Hematopoietic multipotent progenitor cell treated with erythropoietin and hydrocortisone succinate and interleukin-3 and kit ligand, for 17 days (in vitro differentiated cells): ENCODE results near the gene S100A1.
"Not testable (repeated sequence)": the region's sequence is repeated elsewhere in the genome, so short reads cannot be mapped to it uniquely, and the experiment has no call there.

Experiments used
- DNase-seq: peaks from one replicate; pipeline ENCODE4 v3.0.0-alpha.2; 2015; ENCODE audit warnings: low spot score

S100A1 gene

DNA sequence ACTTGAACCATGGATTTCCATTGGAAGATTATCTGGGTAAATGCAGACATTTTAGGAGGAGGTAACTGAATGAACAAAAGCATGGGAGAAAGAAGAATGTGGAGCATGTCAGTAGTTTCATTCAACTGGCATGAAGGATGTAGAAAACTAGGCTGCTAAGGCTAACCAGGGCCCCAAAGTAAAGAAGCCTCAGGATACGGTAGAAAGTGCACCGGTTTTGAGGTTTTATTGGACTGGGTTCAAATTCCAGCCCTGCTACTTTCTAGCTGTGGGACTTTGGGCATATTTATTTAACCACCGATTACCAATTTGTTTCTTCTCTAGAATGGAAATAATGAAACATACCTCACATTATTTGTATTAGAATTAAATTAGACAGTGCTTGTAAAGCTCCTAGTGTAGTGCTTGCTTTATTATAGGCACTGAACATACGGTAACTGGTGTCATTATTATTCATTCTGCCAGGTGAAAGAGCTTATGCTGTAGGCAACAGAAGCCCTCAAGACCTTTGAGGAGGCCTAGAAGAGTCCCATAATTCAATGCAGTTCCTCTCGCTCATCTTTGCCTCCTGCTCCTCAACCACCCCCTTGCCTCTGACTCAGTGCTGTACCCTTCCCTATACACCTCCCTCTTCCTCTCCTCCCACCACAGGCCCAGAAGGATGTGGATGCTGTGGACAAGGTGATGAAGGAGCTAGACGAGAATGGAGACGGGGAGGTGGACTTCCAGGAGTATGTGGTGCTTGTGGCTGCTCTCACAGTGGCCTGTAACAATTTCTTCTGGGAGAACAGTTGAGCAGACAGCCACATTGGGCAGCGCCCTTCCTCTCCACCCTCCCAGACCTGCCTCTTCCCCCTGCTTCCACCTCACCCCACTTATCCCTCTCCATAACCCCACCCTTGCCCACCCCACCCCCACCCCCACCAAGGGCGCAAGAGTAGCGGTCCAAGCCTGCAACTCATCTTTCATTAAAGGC is 3.1 kb downstream of the S100A1 start:
- no peak for DNase-seq

DNA sequence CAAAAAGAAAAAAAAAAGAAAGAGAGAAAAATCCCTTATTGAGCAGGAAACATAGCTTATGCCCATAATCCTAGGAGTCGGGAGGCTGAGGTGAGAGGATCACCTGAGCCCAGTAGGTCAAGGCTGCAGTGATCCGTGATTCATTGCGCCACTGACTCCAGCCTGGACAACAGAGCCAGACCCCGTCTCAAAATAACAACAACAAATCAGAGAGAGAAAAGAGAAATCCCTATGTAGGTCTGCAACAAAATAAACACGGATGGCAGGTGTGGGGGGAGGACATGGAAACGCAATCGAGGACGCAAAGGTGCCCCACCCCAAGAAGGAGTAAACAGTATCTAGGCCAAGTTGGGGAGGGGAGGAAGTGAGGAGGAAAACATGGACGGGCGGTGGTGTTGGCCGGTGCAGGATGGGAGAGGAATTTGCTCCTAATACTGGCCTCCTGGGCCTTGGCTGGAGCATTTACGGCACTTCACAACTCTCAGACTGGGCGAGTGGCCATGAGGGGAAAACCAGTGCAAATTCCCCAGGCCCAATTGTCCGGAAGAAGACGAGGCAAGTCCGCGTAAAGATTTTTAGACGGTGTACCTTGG is 5.0 kb downstream of the S100A1 start:
- no peak for DNase-seq

DNA sequence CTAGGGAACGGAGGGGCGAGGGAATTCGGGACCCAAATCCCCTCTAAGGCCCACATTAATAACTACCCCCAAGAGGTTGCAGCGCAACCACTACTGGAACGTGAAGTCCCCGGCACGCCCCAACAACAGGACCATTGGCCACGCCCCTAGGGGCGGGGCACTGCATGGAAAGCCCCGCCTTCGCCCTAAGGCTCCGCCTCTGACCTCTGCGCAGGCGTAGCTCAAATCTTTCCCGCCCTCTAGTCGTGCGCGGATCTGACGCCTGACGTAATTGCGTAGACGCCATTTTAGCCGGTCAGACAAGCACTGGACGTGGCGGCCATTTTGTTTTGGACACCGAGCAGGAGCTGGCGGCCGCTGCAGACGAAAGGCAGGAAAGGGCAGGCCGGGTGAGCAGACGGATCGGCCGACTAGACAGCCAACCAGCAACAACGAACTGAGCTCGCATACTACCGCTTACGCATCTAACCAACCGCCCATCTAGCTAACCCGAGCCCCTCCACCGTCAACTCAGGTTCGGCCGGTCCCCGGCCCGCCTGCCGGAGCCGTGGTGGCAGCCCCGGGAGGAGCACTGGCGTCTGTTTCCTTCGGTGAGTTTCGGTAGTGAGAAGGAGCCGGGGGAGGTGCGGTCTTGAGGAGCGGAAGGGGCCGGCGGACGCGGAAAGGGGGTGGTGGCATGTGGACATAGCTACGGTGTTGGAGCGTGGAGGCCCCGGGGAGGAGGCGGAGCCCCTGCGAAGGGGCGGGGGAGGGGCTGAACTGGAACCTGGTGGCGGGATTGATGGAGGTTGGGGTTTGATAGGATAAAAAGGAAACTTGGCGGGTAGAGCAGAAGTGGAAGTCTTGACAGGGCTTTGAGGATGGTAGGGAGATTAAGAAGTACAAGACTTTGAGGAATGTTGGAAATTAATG is 5.8 kb downstream of the S100A1 start, which contains the start of gene CHTOP:
CHTOP (plus strand) TSS at position 313 of the 912 bp plus-strand sequence. CDS start 2,523 bp downstream, outside the sequence.
- peak; percentile 99 for DNase-seq

DNA sequence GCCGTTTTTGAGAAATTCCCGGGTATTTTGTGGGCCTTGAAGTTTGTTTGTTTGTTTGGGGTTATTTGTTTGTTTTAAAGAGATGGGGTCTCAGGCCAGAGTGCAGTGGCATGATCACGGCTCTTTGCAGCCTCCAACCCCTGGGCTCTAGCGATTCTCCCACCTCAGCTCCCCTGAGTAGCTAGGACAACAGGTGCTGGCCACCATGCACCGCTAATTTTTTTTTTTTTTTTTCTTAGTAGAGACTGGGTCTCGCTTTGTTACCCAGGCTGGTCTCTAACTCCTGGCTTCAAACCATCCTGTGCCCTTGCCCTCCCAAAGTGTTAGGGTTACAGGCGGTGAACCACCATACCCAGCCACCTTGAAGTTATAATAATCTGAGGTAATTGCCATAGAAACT is 7.6 kb downstream of the S100A1 start:
- no peak for DNase-seq

DNA sequence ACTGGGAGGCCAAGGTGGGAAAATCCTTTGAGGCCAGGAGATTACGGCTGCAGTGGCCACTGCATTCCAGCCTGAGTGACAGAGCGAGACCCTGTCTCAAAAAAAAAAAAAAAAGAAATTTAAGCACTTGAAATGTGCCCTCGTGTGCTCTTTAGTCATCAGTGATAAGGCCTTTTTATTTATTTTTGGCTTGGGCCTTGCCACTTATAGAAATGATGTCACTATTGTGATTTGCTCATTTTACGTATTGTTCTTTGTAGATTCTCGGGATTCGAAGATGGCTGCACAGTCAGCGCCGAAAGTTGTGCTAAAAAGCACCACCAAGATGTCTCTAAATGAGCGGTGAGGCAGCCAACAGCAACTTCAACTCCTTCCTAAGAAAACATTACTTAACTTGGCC is 8.1 kb downstream of the S100A1 start:
- DNase-seq = no peak

DNA sequence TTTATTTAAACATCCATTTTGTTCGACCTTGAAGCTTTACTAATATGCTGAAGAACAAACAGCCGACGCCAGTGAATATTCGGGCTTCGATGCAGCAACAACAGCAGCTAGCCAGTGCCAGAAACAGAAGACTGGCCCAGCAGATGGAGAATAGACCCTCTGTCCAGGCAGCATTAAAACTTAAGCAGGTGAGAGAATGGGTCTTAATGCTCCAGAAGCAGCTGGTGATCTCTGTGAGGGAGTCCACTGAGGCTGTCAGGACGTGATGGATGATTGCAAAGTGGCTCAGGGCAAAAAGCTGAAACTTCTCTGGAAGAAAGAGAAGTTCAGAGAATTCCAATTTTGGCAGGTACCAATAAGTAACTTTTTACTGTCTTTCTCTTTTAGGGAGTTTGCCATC is 10.0 kb downstream of the S100A1 start:
- DNase-seq = no peak

DNA sequence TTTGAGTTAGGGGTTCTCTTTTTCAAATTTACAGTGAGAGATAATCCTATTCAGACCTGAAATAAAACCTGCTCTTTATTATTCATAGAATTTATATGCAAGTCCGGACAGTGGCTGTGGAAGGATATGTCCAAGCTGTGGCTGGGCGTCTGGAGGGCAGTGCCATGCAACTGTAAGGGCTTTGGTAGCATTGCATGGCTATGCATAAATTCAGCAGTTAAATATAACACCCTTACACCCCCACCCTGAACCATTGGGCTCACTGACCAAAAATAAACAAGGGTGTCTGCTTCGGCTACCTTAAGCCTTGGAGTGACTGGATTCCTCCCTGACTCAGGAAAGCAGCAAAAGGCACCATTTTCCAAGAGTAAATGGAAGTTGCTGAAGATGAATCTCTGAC is 11.0 kb downstream of the S100A1 start:
- no peak for DNase-seq

DNA sequence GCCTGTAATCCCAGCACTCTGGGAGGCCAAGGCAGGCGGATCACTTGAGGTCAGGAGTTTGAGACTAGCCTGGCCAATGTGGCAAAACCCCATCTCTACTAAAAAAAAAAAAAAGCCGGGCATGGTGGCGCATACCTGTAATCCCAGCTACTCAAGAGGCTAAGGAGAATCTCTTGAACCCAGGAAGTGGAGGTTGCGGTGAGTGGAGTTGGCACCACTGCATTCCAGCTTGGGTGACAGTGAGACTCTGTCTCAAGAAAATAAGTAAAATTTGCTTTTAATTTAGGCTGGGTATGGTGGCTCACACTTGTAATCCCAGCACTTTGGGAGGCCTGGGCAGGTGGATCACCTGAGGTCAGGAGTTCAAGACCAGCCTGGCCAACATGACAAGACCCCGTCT is 12.0 kb downstream of the S100A1 start:
- DNase-seq = not testable (repeated sequence)

DNA sequence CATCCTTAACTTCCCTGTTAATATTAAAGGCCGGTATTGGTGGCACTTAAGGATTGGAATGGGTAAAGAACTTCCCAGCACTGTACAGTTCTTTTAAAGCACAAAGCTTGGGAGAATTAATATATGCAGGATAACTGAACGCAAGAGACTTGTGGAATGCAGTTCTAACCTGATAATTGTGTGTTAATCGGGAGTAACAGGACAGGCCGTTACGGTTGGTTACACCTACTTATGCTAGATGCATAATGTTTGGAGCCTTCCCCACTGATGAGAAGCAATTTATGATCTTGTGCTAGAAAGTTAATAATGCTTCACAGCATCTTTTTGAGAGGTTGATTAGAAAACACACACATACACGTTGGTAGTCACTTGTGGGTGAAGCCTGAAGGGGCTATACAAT is 12.6 kb downstream of the S100A1 start:
- no peak for DNase-seq

DNA sequence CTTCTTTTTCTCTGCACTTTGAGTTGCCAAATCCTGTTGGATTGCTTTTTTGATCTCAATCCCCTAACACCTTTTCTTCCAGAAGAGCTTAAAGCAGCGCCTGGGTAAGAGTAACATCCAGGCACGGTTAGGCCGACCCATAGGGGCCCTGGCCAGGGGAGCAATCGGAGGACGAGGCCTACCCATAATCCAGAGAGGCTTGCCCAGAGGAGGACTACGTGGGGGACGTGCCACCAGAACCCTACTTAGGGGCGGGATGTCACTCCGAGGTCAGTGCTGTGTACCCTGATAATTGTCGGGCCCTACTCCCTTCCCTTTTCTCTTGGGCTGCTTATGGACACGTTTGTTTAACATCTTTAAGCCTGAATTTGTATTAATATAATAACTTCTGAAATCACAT is 13.9 kb downstream of the S100A1 start:
- DNase-seq = no peak

DNA sequence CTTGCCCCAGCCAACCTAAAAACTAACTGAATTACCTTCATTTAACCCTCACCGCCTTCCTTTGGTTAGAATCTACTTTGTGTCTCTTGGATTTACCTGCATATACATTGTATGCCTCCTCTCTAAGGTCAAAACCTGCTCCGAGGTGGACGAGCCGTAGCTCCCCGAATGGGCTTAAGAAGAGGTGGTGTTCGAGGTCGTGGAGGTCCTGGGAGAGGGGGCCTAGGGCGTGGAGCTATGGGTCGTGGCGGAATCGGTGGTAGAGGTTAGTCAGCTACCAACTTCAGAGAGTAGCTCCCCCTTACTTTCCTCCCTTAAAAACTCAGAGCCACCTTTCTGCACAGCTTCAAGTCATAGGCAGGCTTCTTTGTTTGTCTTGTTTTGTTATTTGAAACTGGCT is 14.9 kb downstream of the S100A1 start:
- DNase-seq = no peak

DNA sequence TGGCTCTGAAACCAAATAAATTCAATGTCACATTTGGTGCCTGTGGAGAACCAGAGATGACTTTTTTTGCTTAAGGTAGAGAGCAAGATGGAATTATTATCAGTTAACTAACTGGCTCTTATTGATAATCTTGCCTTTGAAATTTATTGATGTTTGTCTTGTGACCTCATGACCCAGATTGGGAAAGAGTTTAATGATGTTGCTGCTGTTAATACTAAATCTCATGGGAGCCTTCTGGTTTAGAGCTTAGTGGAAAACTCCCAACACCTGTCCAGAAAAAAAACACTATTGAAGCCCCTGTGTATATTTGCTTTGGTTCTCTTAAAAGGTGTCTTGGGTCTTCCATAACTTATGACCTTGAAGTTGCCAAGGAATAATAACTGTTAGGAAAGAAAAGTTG is 15.6 kb downstream of the S100A1 start:
- no peak for DNase-seq

DNA sequence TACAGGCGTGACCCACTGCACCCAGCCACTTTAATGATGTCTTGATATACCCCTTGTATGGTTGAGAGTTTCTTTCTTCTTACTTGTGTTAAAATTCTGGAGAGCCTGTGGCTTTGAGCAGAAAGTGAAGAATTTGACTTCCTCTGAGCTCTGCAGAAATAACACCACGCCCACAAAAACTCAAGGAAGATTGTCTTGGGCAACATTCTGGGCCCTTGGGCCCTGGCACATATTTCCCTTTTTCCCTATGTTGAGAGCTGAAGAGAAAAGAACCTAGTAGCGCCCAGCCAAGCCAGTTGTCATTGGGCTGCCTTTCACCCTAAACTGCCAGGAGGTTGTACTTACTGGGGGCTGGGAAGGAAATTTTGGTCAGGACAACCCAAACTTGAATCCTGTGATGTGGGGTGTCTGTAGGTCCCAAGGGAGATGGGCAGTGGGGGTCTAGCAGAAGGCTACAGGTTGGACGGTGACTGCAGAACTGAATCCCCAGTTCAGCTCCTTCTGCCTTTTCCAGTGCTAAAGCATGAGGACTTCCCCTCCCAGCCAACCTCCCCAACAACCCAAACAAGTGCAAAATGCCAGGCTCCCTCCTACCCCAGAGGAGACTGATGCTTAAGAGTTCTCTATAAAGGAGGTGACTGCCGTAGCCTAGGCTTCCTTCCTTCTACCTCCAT is 18.6 kb downstream of the S100A1 start:
- DNase-seq = no peak

DNA sequence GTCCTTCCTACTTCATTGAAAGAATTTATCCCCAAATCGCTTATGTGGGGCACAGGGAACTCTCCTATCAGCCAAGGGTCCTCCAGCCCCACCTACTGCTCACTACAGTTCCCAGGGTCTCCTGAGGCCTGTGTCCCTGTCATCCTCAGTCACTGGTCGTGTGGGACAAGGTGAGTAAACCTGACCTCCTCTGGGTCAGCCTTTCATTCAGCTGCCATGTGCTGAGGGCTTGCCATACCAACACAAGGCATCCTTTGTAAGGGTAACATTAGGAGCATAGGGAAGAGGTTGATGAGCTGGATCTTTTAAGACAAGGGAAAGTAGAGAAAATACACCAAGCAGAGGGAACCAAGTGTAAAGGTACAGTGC is 19.1 kb downstream of the S100A1 start:
- no peak for DNase-seq

DNA sequence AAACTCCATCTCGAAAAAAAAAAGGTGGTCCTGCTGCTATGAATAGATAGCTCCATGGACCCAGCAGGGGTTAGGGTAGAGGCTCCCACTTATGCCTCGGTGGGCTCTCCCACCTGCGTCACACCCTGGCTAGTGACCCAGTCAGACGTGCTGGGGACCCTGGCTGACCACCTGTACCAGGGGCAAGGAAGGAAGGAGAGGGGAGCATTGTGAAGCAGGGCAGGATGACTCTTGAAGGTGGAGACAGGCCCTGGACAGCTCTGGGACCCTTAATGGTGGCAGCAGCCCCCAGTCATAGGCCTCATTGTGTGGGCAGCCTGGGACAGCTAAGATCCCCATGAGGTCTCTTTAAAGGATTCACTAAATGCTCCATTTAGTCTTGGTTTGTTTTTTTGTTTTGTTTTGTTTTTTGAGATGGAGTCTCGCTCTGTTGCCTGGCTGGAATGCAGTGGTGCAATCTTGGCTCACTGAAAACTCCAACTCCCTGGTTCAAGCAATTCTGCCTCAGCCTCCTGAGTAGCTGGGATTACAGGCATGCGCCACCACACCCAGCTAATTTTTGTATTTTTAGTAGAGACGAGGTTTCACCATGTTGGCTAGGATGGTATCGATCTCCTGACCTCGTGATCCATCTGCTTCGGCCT is 19.9 kb downstream of the S100A1 start:
- DNase-seq = no peak

DNA sequence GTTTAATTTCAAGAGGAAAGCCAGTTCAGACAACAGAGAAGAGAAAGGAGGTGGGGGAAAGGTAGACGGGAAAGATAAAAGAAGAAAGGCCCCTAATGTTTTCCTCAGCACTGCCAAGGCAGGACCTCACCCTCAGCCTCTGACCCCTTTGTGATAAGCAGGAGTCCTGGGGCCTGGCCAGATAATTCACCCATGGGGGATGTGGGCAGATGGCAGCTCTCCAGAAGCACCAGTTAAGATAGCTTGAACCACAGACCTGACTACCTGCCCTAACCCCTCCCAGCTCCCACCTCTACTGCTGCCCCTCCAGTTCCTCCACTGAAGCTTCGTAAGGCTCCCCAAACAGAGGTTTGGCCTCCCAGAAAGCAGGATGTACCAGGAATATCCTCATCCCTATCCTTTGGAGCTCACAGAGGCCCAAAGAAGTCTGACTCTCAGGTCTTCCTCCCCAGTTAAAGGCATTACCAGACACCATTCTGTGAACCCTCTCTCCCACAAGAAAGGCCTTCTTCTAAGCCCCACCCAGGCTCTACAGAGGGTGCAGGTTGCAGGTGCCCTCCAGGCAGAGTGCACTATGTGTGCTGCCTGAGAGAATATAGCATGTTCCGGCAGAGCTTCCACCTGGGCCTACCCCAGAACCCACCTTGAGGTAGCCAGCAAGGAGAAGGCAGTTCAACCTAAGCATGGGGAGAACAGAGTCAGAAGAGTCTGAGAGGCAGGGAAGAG is 21.1 kb downstream of the S100A1 start:
- no peak for DNase-seq

DNA sequence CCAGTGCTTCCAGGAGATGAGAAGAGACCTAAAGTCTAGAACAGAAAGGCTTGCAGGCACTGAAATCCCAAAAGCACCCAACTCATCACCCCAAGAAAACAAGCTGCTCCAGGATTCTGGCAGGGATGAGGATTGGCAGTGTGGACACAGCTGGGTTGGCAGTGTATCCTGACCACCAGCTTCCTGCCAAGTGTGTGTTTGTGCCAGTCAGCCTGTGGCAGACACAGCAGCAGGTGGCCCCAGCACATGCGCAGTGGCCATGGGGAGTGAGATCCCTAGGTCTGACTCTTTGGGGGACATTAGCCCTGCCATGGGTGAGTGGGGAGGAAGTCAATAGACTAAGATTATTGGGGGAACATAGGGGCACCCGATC is 21.6 kb downstream of the S100A1 start:
- DNase-seq = no peak

DNA sequence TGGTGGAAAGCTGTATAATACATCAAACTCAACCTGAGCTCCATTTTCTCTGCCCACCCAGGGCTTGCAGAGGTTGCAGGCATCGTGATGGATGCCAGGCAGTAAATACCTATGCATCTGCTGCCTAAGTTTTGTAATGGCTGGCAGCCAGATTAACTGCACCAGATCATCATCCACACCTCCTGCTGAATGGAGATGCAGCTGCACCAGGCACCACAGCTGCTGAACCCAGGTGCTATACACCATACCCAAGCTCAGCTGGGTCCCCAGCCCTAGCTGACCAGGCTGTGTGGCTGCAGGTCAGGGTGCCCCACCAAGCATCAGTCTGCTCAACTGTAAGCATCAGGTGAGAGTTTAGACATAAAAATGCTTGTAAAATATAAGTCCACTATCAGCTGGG is 23.5 kb downstream of the S100A1 start:
- DNase-seq = no peak

DNA sequence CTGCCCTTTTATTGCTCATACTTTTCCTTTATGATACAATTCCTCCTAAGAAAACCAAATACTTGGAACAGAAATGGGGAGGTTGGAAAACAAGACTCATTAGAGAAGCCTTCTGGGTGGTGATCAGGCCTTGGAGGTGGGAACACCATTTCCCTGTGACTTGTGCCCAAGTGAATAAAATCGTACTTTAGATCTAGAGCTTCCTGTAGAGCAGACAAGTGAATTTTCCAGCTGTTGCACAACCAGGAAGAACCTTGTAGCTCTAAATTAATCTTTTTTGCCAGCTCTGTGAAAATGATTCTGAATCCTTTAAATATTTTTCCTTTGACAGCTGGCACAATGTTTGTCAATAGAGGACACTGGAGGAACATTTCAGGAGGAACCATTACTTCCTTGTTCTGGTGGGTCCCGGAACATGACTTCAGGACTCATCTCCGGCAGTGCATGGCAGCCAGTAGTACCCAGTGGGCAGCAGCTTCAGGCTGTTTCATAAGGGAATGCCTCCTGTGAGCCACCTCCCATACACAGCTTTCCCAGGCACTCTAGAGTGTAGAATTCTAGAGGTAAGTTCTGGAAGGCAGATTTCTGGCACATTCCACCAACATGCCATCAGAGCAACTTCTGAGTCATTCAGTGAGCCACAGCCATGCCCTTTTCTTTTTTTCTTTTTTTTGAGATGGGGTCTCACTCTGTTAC is 24.7 kb downstream of the S100A1 start:
- no peak for DNase-seq

DNA sequence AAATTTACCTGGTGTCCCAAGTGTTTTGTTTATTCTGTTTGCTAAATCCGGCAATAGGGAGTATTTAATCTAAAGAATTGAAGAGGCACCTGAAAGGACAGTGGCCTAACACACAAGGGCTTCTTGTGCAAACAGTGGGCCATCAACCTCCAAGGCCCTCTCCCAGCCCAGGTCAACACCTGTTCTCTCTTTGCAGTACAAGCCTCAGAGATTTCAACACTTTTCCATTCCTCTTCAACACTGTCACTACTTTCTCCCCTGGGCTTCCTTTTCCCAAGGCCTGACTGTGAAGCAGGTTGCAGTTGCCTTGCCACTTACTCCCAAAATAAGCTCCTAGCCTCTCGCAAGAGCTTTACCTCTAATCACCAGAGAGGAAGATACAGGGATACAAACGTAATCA is 27.1 kb downstream of the S100A1 start:
- DNase-seq = no peak
